Adipocyte (in vitro differentiated cells): ENCODE data around the gene PPFIA1.

ENCODE experiments used
- DNase-seq: peaks from one replicate; pipeline ENCODE4 v3.0.0-alpha.2; 2015; ENCODE audit warnings: low read depth
- H3K27me3 ChIP-seq: replicated peaks from 2 replicates; pipeline ENCODE4 v1.7.0; 2013; ENCODE audit warnings: mild to moderate bottlenecking, low read length, moderate library complexity; ENCODE audit not compliant: control insufficient read depth, insufficient read depth
- H3K36me3 ChIP-seq: 2 replicates; pipeline ENCODE4 v1.7.0; 2013; ENCODE audit warnings: low read length, mild to moderate bottlenecking, moderate library complexity; ENCODE audit not compliant: control insufficient read depth, insufficient read depth, severe bottlenecking
- H3K4me1 ChIP-seq: 2 replicates; pipeline ENCODE4 v1.7.0; 2013; ENCODE audit warnings: mild to moderate bottlenecking, low read length, moderate library complexity; ENCODE audit not compliant: control insufficient read depth, insufficient read depth
- H3K4me3 ChIP-seq: 2 replicates; pipeline ENCODE4 v1.7.0; 2013; ENCODE audit warnings: mild to moderate bottlenecking, low read length, moderate library complexity
- H3K9ac ChIP-seq: 2 replicates; pipeline ENCODE4 v1.7.0; 2013; ENCODE audit warnings: mild to moderate bottlenecking, low read length, moderate library complexity
- H3K9me3 ChIP-seq: 2 replicates; pipeline ENCODE4 v1.7.0; 2013; ENCODE audit warnings: mild to moderate bottlenecking, low read length, moderate library complexity; ENCODE audit not compliant: control insufficient read depth

PPFIA1 gene

DNA sequence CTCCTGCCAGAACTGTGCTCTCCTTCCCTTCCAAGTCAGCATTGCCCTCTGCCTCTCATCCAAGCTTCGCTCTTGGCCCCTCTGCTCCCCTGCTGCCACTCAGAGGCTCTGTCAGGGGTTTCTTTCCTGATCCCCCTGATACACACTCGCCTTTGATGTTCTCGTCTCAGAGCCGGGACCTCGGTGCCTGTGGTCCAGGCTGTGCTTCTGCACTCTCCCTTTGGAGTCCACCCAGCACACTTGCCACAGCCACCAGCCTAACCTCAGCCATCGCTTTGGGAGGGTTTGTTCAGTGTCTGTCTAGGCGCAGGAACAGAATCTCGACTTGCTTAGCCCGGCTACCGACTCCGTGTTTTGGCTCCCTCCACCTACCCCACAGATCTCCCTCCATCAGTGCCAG lies 29.1 kb downstream of the PPFIA1 start:
- no peak for DNase-seq
- no peak overlapping the region for H3K4me3 ChIP-seq
- no peak overlapping the region for H3K9ac ChIP-seq
- peaks cover 14% of the 10 kb centered on the region for H3K36me3 ChIP-seq
- no peaks in the 10 kb centered on the region for H3K27me3 ChIP-seq
- peaks cover 24% of the 10 kb centered on the region for H3K4me1 ChIP-seq
- no peaks in the 10 kb centered on the region for H3K9me3 ChIP-seq

GRCh38 chr11:70301191-70301590 lies 30.7 kb downstream of the PPFIA1 start:
- Histone ChIP-seq H3K9me3 (no peaks in the 10 kb centered on the region), H3K36me3 (peaks cover 14% of the 10 kb centered on the region), H3K4me1 (peaks cover 30% of the 10 kb centered on the region), H3K27me3 (no peaks in the 10 kb centered on the region), H3K4me3 (no peak overlapping the region), H3K9ac (no peak overlapping the region)
- no peak for DNase-seq

- H3K27me3 ChIP-seq = no peaks in the 10 kb centered on the region
- no peak overlapping the region for H3K9ac ChIP-seq
- DNase-seq = no peak
- H3K9me3 ChIP-seq = no peaks in the 10 kb centered on the region
- peaks cover 14% of the 10 kb centered on the region for H3K36me3 ChIP-seq
- H3K4me3 ChIP-seq = no peak overlapping the region
- peaks cover 32% of the 10 kb centered on the region for H3K4me1 ChIP-seq
These were observed 31.4 kb downstream of the PPFIA1 start for GRCh38 chr11:70301721-70302418.

DNA sequence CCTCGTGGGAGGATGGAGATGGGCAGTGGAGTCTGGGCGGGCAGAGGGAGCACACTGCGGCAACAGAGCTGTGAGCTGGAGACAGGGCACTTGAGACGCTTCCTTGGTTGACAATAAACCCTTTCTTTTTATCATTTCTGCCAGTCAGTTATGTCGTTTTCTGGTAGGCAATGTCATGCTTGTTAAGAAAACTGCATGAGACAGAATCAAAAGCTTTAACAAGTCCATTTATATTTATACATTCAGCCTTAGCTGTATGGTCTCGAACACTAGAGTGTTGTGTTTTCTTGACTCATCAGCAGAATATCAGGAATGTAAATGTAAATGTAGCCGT lies 31.9 kb downstream of the PPFIA1 start:
- H3K9me3 ChIP-seq = no peaks in the 10 kb centered on the region
- H3K4me3 ChIP-seq = no peak overlapping the region
- H3K4me1 ChIP-seq = peaks cover 37% of the 10 kb centered on the region
- no peak overlapping the region for H3K9ac ChIP-seq
- H3K27me3 ChIP-seq = no peaks in the 10 kb centered on the region
- H3K36me3 ChIP-seq = peaks cover 14% of the 10 kb centered on the region
- no peak for DNase-seq

DNA sequence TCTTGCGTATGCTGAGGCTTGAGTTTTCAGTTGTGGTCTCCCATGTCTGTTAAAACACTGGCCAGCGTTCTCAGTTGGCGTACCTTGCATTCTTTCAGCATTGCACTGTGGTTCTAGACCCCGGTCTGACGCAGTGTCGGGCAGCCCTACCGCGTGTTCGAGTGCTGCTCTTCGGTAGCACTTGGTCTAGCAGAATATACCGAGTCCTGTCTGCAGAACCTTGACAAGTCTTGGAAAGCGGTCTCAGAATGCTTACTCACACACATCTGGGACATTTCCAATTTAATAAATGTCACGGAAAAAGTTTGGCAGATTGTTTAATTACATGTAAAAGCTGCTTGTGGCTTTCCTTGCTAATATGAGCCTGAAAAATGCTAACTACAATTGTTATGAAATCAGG lies 32.6 kb downstream of the PPFIA1 start:
- H3K36me3 ChIP-seq = peaks cover 14% of the 10 kb centered on the region
- no peak for DNase-seq
- H3K9ac ChIP-seq = peak overlapping the region; percentile 36
- peaks cover 34% of the 10 kb centered on the region for H3K4me1 ChIP-seq
- peak overlapping the region; percentile 53 for H3K4me3 ChIP-seq
- H3K9me3 ChIP-seq = no peaks in the 10 kb centered on the region
- no peaks in the 10 kb centered on the region for H3K27me3 ChIP-seq

DNA sequence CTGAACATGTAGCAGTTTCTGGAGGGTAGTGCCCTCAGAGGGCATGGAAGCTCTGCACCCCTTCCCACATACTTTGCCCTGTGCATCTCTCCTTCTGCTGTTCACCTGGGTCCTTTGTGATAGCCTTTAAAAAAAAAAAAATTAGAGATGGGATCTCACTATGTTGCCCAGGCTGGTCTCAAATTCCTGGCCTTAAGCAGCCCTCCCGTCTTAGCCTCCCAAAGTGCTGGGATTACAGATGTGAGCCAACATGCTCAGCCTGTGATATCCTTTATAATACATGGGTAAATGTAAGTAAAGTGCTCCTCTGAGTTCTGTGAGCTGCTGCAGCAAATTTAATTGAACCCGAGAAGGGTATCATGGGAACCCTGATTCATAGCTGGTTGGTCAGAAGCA lies 33.7 kb downstream of the PPFIA1 start:
- peaks cover 34% of the 10 kb centered on the region for H3K4me1 ChIP-seq
- H3K27me3 ChIP-seq = no peaks in the 10 kb centered on the region
- H3K9ac ChIP-seq = no peak overlapping the region
- no peaks in the 10 kb centered on the region for H3K9me3 ChIP-seq
- DNase-seq = no peak
- no peak overlapping the region for H3K4me3 ChIP-seq
- H3K36me3 ChIP-seq = peaks cover 10% of the 10 kb centered on the region

- Histone ChIP-seq H3K9me3 (no peaks in the 10 kb centered on the region), H3K9ac (no peak overlapping the region), H3K27me3 (no peaks in the 10 kb centered on the region), H3K4me3 (no peak overlapping the region), H3K4me1 (peaks cover 34% of the 10 kb centered on the region), H3K36me3 (peaks cover 11% of the 10 kb centered on the region)
- DNase-seq = no peak
These were observed 35.0 kb downstream of the PPFIA1 start for GRCh38 chr11:70305501-70305900.

DNA sequence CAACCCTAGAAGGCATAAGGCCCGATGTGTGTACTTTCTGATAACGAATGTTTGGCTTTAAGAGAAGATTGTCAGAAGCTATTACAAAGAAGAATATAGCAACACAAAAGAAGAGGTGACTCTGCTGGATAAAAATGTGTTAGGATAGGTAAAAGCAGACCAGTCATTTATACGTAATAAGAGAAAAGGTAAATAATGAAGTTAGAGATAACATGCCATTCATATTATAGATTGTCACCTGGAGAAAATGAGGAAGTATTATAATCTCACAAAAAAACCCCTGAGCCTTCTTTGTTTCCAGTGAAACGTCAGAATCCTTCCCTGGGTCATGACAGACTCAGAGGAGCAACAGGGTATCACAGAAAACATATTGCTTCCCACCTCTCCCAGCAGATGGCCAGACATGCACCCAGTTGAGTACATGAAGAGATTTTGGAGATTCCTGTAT lies 36.1 kb downstream of the PPFIA1 start:
- Histone ChIP-seq H3K4me3 (no peak overlapping the region), H3K27me3 (no peaks in the 10 kb centered on the region), H3K9ac (no peak overlapping the region), H3K4me1 (peaks cover 34% of the 10 kb centered on the region), H3K9me3 (no peaks in the 10 kb centered on the region), H3K36me3 (peaks cover 7% of the 10 kb centered on the region)
- DNase-seq = no peak

- peaks cover 34% of the 10 kb centered on the region for H3K4me1 ChIP-seq
- H3K4me3 ChIP-seq = no peak overlapping the region
- H3K9ac ChIP-seq = peak overlapping the region; percentile 28
- DNase-seq = peak; percentile 44
- no peaks in the 10 kb centered on the region for H3K9me3 ChIP-seq
- peaks cover 7% of the 10 kb centered on the region for H3K36me3 ChIP-seq
- H3K27me3 ChIP-seq = no peaks in the 10 kb centered on the region
These were observed 36.7 kb downstream of the PPFIA1 start for GRCh38 chr11:70307176-70307575.

- Histone ChIP-seq H3K9ac (no peak overlapping the region), H3K4me1 (peaks cover 8% of the 10 kb centered on the region), H3K4me3 (no peak overlapping the region), H3K36me3 (peaks cover 7% of the 10 kb centered on the region), H3K9me3 (no peaks in the 10 kb centered on the region), H3K27me3 (no peaks in the 10 kb centered on the region)
- DNase-seq = no peak
These were observed 41.1 kb downstream of the PPFIA1 start for GRCh38 chr11:70311616-70312015.

DNA sequence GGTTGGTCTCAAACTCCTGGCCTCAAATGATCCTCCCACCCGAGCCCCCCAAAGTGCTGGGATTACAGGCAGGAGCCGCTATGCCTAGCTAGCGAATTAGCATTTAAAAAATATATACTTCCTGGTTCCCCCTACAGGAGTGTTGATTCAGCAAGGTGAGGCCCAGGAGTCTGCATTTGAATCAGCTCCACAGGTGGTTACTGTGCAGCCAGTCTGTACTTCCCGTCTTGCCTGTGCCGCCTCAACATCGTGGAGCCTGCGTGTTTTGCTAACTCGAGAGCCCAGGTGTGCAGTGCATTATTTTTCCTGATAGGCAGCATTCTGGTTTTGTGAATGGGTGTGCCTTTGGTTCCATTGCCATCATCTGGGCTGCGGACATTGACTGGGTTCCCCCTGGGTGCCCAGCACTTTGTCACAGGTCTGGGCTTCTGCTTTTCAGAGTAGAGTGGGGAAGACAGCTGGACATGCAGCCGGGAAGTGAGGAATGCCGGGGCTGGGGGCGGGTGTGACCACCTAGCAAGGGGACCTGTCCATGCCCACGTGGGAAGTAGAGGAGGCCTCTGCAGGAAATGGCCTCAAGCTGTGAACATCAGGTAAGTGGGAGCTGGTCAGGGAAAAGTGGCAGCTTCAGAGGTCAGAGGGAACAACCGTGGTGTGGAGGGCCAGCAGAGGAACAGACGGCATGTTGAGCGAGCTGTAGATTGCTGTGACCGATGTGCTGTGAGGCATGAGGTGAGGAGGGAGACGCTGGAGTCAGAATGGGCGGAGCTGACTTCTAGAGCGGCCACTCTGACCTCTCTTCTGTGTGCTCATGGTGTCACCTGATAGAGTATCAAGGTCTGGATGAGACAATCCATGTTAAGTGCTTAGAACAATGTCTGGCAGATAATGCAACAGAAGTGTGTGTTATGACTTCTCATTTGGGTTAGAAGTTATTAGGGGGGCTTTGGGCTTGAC lies 42.2 kb downstream of the PPFIA1 start:
- Histone ChIP-seq H3K9me3 (no peaks in the 10 kb centered on the region), H3K9ac (no peak overlapping the region), H3K4me1 (no peaks in the 10 kb centered on the region), H3K4me3 (no peak overlapping the region), H3K27me3 (no peaks in the 10 kb centered on the region), H3K36me3 (peaks cover 7% of the 10 kb centered on the region)
- DNase-seq = no peak
